Upper lobe of left lung (tissue), 4 donors: ENCODE data around the gene LRRC31.

Experiments used
- CTCF ChIP-seq, 6 experiments: fragments of 450-650 bp in 4 of 6; fragments of 200-600 bp in 2 of 6; sonication (generic) in 2 of 6; IDR thresholded peaks; one replicate each; pipeline ENCODE4 v1.5.1; 2016 to 2019; ENCODE audit warnings: antibody characterized with exemption in 6 of 6
- POLR2AphosphoS5 ChIP-seq, 2 donors: sonication (generic); formaldehyde crosslinking; IDR thresholded peaks; one replicate each; pipeline ENCODE4 v1.5.1; 2017; ENCODE audit warnings: antibody characterized with exemption in 2 of 2

GRCh38 chr3:169907476-169907875, 37.7 kb upstream of the LRRC31 start:
- TF ChIP-seq CTCF (IDR thresholded peaks at IDR 0.05) (no peak), POLR2AphosphoS5 (IDR thresholded peaks at IDR 0.05) (no peak)
